ENCODE data around the gene ALOX12B. TPM values are rescaled to one million over a fixed set of nuclear protein-coding genes. Genes with fewer than 3 reads are reported as not detected.

ALOX12B gene
- total and polyA plus RNA-seq, 2 of the 13 experiments (the other 11 are each of a cell fraction or from before 2014, with no cell fraction given) = 0.13 TPM; not detected in 1

DNA sequence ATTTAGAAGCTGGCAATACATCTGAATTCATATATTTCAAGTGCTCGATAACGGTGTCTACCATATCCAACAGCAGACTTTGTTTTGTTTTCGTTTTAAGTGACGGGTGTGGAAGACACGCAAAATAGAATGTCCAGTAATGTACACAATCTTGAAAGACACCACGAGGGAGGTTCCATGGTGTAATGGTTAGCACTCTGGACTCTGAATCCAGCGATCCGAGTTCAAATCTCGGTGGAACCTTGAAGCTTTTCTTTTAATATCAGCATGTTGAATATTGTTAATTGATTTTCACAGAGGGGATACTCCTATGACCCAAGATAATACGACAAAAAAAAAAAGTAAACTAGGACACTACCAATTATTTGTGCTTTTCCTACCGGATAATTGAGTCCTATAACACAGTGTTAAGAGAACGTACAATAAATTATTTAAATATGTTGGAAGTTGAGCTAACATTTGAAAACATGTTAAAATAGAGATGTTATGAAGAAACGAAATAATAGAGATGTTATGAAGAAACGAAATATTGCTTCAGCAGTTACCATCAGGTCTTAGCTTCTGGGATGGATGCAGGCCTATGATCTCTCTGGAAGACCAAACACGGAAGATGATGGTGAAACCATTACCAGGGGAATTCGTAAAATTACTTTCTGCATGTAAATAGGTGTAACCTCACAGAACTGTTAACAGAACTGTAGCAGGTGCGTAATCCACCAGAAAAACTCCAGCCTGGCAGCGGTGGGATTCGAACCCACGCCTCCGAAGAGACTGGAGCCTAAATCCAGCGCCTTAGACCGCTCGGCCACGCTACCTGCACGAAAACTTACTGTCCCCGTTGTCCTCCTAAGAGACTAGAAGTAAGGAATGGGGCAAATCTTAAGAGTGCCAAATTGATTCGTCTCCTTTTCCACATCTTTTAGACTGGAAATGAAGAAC is 32.3 kb upstream of the ALOX12B start (continued):
- TF ChIP-seq, protein P1, sequence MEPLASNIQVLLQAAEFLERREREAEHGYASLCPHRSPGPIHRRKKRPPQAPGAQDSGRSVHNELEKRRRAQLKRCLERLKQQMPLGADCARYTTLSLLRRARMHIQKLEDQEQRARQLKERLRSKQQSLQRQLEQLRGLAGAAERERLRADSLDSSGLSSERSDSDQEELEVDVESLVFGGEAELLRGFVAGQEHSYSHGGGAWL (CRISPR knock-in tag; IDR thresholded peaks at IDR 0.05) = no peak
- no peak for TF ChIP-seq ZBTB42 (CRISPR knock-in tag; IDR thresholded peaks at IDR 0.05)
- TF ChIP-seq ADNP (CRISPR knock-in tag; IDR thresholded peaks at IDR 0.05) = no peak
- no peak for TF ChIP-seq SP4 (CRISPR knock-in tag; IDR thresholded peaks at IDR 0.05)
- peak; percentile 24; the same call in 1 of the 2 replicates for TF ChIP-seq KDM4B (CRISPR knock-in tag; IDR thresholded peaks at IDR 0.05)
- no peak for TF ChIP-seq ZFP1 (CRISPR knock-in tag; IDR thresholded peaks at IDR 0.05)
- TF ChIP-seq PAX8 (CRISPR knock-in tag; IDR thresholded peaks at IDR 0.05; ENCODE audit: borderline replicate concordance) = no peak
- peak; percentile 43; the same call in 1 of the 2 replicates for TF ChIP-seq ZNF232 (CRISPR knock-in tag; IDR thresholded peaks at IDR 0.05; ENCODE audit: borderline replicate concordance)
- no peak for TF ChIP-seq AGO2 (optimal IDR thresholded peaks at IDR 0.05; ENCODE audit: low read depth, low read length)
- TF ChIP-seq ZNF589 (CRISPR knock-in tag; conservative IDR thresholded peaks at IDR 0.05) = no peak
- TF ChIP-seq ZNF629 (CRISPR knock-in tag; conservative IDR thresholded peaks at IDR 0.05) = peak; percentile 65
- peak; percentile 69; the same call in 1 of the 2 replicates for TF ChIP-seq ZNF552 (CRISPR knock-in tag; IDR thresholded peaks at IDR 0.05; ENCODE audit: borderline replicate concordance)
- no peak for TF ChIP-seq KLF13 (CRISPR knock-in tag; IDR thresholded peaks at IDR 0.05)
- TF ChIP-seq HHEX (CRISPR knock-in tag; IDR thresholded peaks at IDR 0.05) = no peak
- TF ChIP-seq ZBTB44 (CRISPR knock-in tag; IDR thresholded peaks at IDR 0.05) = no peak
- TF ChIP-seq ZNF740 (CRISPR knock-in tag; IDR thresholded peaks at IDR 0.05) = no peak
- TF ChIP-seq, protein P2, sequence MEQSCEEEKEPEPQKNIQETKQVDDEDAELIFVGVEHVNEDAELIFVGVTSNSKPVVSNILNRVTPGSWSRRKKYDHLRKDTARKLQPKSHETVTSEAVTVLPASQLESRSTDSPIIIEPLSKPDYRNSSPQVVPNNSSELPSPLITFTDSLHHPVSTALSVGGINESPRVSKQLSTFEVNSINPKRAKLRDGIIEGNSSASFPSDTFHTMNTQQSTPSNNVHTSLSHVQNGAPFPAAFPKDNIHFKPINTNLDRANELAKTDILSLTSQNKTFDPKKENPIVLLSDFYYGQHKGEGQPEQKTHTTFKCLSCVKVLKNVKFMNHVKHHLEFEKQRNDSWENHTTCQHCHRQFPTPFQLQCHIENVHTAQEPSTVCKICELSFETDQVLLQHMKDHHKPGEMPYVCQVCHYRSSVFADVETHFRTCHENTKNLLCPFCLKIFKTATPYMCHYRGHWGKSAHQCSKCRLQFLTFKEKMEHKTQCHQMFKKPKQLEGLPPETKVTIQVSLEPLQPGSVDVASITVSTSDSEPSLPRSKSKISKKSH (CRISPR knock-in tag; IDR thresholded peaks at IDR 0.05; ENCODE audit: borderline replicate concordance) = no peak
- TF ChIP-seq, protein P3, sequence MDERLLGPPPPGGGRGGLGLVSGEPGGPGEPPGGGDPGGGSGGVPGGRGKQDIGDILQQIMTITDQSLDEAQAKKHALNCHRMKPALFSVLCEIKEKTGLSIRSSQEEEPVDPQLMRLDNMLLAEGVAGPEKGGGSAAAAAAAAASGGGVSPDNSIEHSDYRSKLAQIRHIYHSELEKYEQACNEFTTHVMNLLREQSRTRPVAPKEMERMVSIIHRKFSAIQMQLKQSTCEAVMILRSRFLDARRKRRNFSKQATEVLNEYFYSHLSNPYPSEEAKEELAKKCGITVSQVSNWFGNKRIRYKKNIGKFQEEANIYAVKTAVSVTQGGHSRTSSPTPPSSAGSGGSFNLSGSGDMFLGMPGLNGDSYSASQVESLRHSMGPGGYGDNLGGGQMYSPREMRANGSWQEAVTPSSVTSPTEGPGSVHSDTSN (CRISPR knock-in tag; IDR thresholded peaks at IDR 0.05) = no peak
- TF ChIP-seq ZSCAN22 (CRISPR knock-in tag; IDR thresholded peaks at IDR 0.05) = no peak
- TF ChIP-seq YY1 (IDR thresholded peaks at IDR 0.05; ENCODE audit: insufficient read depth, insufficient replicate concordance, low read depth, low read length) = peak; percentile 25
- no peak for TF ChIP-seq TARDBP (CRISPR knock-in tag; IDR thresholded peaks at IDR 0.05)
- no peak for TF ChIP-seq MYNN (CRISPR knock-in tag; IDR thresholded peaks at IDR 0.05; ENCODE audit: low read depth)
- no peak for TF ChIP-seq RBAK (CRISPR knock-in tag; IDR thresholded peaks at IDR 0.05)
- TF ChIP-seq ZFAT (CRISPR knock-in tag; conservative IDR thresholded peaks at IDR 0.05) = no peak
- TF ChIP-seq ZNF614 (CRISPR knock-in tag; IDR thresholded peaks at IDR 0.05; ENCODE audit: borderline replicate concordance) = no peak; the same call in 1 of the 2 replicates

Data from HepG2 (cell line).